Measurements from ENCODE around the gene MORN1. TPM values are rescaled to one million over a fixed set of nuclear protein-coding genes. Genes with fewer than 3 reads are reported as not detected.

MORN1 gene
- total and polyA plus RNA-seq, 2 of the 4 experiments (the other 2 are of a cell fraction): 3.0 to 4.2 TPM

GRCh38 chr1:2316451-2316961, 74.8 kb downstream of the MORN1 start:
- dilution Hi-C loops (cut with HindIII; ENCODE audit: low sequenced_read_pairs, unreplicated experiment): no loop called here

More at GRCh38 chr1:2316451-2316961, 74.8 kb downstream of the MORN1 start:
- peak overlapping the region; percentile 29; the same call in 1 of the 2 replicates for H3K27ac ChIP-seq (ENCODE audit: insufficient read depth, low read length)
- H2BK20ac ChIP-seq (ENCODE audit: low read depth, low read length): no peak overlapping the region
- POLR2A ChIA-PET (ENCODE audit: unreplicated experiment): no interaction called here
- peak overlapping the region; percentile 53 for H2AK9ac ChIP-seq (replicated peaks; ENCODE audit: low read depth, low read length, poor library complexity)
- ATAC-seq (ENCODE audit: low read depth) (no peak), DNase-seq (peak; percentile 47)
- BruUV-seq (replicated peaks): no TSS peak
- peak overlapping the region; percentile 83 for H2AFZ ChIP-seq (replicated peaks; ENCODE audit: low read length, poor library complexity)
- no peak overlapping the region; the same call in 2 of the 3 replicates for H2BK15ac ChIP-seq (ENCODE audit: low read depth, low read length)
- TF ChIP-seq CEBPB (IDR thresholded peaks at IDR 0.05; ENCODE audit: low read depth, low read length) (no peak), MAZ (IDR thresholded peaks at IDR 0.05; ENCODE audit: borderline replicate concordance, low read depth, low read length) (no peak)
- peak overlapping the region; percentile 39 for H4K5ac ChIP-seq (ENCODE audit: low read depth, low read length)
- H3K79me1 ChIP-seq (ENCODE audit: low read depth in 1 of 2, low read length in 2 of 2): peaks cover 0 to 23% of the 10 kb centered on the region in 2 experiments; a peak in 1 of 4 replicates
- 71% methylated on average over 12 of the region's 16 CpGs; no CpG with 5 or more reads in 1 of the 2 experiments for WGBS, 2 experiments (ENCODE audit: extremely low coverage in 2 of 2, insufficient read length in 1 of 2)
- no peak overlapping the region for H3K4me2 ChIP-seq (ENCODE audit: low read depth, low read length)
- no peak overlapping the region for H3K23ac ChIP-seq (ENCODE audit: low read depth, low read length)
- no peak overlapping the region for H3K9ac ChIP-seq (ENCODE audit: low read depth, low read length)
- H3K4ac ChIP-seq (ENCODE audit: low read depth, low read length): peak overlapping the region; percentile 55
- H3K27me3 ChIP-seq (ENCODE audit: control insufficient read depth, insufficient read depth, low read length): no peaks in the 10 kb centered on the region
- H3K36me3 ChIP-seq (ENCODE audit: control insufficient read depth, insufficient read depth, low read length): no peaks in the 10 kb centered on the region
- CTCF ChIA-PET: interaction anchor here (1.1 to 1.6 kb wide), 4 partner anchors 77 to 142 kb away, joined by 3 to 4 read pairs (median 4); partner anchors contain the start of gene FAAP20
- 0 out of 2 replicates have a peak overlapping the region, but pooled peaks have one; percentile 72 for H2AK5ac ChIP-seq (ENCODE audit: low read depth, low read length)
- H3K9me3 ChIP-seq (ENCODE audit: control insufficient read depth, insufficient read depth, low read length): no peaks in the 10 kb centered on the region
- no peak overlapping the region for H3K14ac ChIP-seq (replicated peaks; ENCODE audit: low read depth, low read length)
- no peaks in the 10 kb centered on the region for H3K9me1 ChIP-seq (ENCODE audit: insufficient read depth, low read length)
- H4K20me1 ChIP-seq (ENCODE audit: insufficient read depth, low read length): 0 out of 2 replicates have a peak, but pooled peaks cover 3% of the 10 kb centered on the region
- peak overlapping the region; percentile 53; the same call in 1 of the 2 replicates for H4K91ac ChIP-seq (ENCODE audit: insufficient read depth, low read depth, low read length)
- in situ Hi-C loops (cut with MboI; ENCODE audit: low sequenced_read_pairs) (no loop called here), intact Hi-C loops (cut with micrococcal nuclease) (no loop called here)
- H2BK120ac ChIP-seq (ENCODE audit: low read depth, low read length): peak overlapping the region; percentile 10; the same call in 1 of the 2 replicates
- peak overlapping the region in 1 of 2 experiments; percentile 70; a peak in 3 of 4 replicates for H4K8ac ChIP-seq (ENCODE audit: low read depth in 2 of 2, low read length in 2 of 2)
- H3K18ac ChIP-seq (ENCODE audit: low read depth, low read length): no peak overlapping the region; the same call in 1 of the 2 replicates
- peak overlapping the region; percentile 9 for H2BK5ac ChIP-seq (ENCODE audit: low read depth, low read length, poor library complexity, severe bottlenecking)
- no peak overlapping the region for H3K56ac ChIP-seq (ENCODE audit: extremely low read depth, insufficient read depth, low read length)
- H3K4me1 ChIP-seq (ENCODE audit: control insufficient read depth, insufficient read depth, low read length): peaks cover 30% of the 10 kb centered on the region
- H3K4me3 ChIP-seq (ENCODE audit: insufficient read depth, low read depth, low read length): no peak overlapping the region

Data from IMR-90 (cell line).